ENCODE data around the gene HMGB4. TPM values are rescaled to one million over a fixed set of nuclear protein-coding genes. Genes with fewer than 3 reads are reported as not detected.
A peak's percentile ranks its signal among the peaks of the same experiment; 100 is the strongest.

HMGB4 gene
- polyA plus RNA-seq, 1 donor from 2014 or later: not detected

DNA sequence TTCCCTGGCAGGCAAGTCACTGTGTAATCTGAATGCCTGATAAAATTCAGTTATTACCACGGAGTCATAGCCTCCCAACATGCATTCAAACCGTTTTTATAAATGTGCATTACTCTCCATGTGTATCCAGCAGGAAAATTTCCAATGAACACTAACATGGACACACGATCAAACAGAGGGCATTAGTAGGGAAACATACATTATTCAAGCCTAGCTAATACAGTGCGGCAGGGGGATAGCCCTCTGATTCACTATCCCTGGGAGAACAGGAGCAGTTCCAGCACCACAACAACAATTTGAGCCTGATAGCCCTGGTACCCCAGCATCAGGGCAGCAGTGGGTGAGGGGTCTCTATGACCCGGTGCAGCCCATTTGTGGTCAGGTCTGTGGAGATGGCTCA lies 35.8 kb upstream of the HMGB4 start:
- Histone ChIP-seq H3K36me3 (ENCODE audit: insufficient read depth, low read length) (no peaks in the 10 kb centered on the region), H3K9me2 (ENCODE audit: insufficient read depth, low read length) (no peaks in the 10 kb centered on the region), H3F3A (ENCODE audit: insufficient read depth, low read length, poor library complexity, severe bottlenecking) (no peaks in the 10 kb centered on the region), H3K4me2 (ENCODE audit: low read length) (no peak overlapping the region), H4K20me1 (ENCODE audit: insufficient read depth) (no peaks in the 10 kb centered on the region), H3K27ac (ENCODE audit: low read length) (no peak overlapping the region), H3K79me2 (replicated peaks; ENCODE audit: insufficient read depth, low read length) (no peaks in the 10 kb centered on the region), H3K9me3 (ENCODE audit: low read length) (no peaks in the 10 kb centered on the region), H3K27me3 (ENCODE audit: insufficient read depth, low read depth, low read length) (no peaks in the 10 kb centered on the region), H3K9ac (ENCODE audit: low read length) (no peak overlapping the region), H2AFZ (ENCODE audit: low read depth, low read length) (no peak overlapping the region), H3K4me3 (ENCODE audit: low read length) (no peak overlapping the region)
- TF ChIP-seq, protein P1, sequence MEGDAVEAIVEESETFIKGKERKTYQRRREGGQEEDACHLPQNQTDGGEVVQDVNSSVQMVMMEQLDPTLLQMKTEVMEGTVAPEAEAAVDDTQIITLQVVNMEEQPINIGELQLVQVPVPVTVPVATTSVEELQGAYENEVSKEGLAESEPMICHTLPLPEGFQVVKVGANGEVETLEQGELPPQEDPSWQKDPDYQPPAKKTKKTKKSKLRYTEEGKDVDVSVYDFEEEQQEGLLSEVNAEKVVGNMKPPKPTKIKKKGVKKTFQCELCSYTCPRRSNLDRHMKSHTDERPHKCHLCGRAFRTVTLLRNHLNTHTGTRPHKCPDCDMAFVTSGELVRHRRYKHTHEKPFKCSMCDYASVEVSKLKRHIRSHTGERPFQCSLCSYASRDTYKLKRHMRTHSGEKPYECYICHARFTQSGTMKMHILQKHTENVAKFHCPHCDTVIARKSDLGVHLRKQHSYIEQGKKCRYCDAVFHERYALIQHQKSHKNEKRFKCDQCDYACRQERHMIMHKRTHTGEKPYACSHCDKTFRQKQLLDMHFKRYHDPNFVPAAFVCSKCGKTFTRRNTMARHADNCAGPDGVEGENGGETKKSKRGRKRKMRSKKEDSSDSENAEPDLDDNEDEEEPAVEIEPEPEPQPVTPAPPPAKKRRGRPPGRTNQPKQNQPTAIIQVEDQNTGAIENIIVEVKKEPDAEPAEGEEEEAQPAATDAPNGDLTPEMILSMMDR (IDR thresholded peaks at IDR 0.05; ENCODE audit: poor library complexity, severe bottlenecking): no peak
- TF ChIP-seq POLR2AphosphoS5 (IDR thresholded peaks at IDR 0.05): no peak
- TF ChIP-seq EP300 (conservative IDR thresholded peaks at IDR 0.05; ENCODE audit: poor library complexity, severe bottlenecking): no peak

DNA sequence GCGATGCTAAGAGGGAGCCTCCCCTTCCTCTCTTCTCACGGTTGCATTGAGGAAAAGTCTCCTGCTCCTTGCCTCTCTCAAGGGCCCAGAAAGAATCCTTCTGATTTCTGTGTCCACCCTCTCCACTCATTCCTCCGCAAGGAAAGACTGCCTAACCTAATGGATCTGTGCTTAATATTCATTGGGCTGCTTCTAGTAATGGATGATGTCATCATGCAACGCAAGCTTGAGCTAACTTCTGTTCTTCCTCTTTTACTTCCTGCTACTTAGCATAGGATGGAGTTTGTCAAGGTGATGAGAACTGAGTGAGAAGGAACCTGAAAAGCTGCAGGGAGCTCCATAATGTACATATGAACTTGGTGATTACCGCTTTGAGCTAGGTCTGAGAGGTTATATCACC lies 35.2 kb upstream of the HMGB4 start:
- no peaks in the 10 kb centered on the region for H3K9me2 ChIP-seq (ENCODE audit: insufficient read depth, low read length)
- H3K27me3 ChIP-seq (ENCODE audit: insufficient read depth, low read depth, low read length): no peaks in the 10 kb centered on the region
- no peaks in the 10 kb centered on the region for H3K79me2 ChIP-seq (replicated peaks; ENCODE audit: insufficient read depth, low read length)
- H3K4me2 ChIP-seq (ENCODE audit: low read length): no peak overlapping the region
- no peaks in the 10 kb centered on the region for H3K9me3 ChIP-seq (ENCODE audit: low read length)
- H3K36me3 ChIP-seq (ENCODE audit: insufficient read depth, low read length): no peaks in the 10 kb centered on the region
- no peaks in the 10 kb centered on the region for H4K20me1 ChIP-seq (ENCODE audit: insufficient read depth)
- H2AFZ ChIP-seq (ENCODE audit: low read depth, low read length): no peak overlapping the region
- H3K4me3 ChIP-seq (ENCODE audit: low read length): no peak overlapping the region
- H3K9ac ChIP-seq (ENCODE audit: low read length): no peak overlapping the region
- H3F3A ChIP-seq (ENCODE audit: insufficient read depth, low read length, poor library complexity, severe bottlenecking): no peaks in the 10 kb centered on the region
- TF ChIP-seq, protein P2, sequence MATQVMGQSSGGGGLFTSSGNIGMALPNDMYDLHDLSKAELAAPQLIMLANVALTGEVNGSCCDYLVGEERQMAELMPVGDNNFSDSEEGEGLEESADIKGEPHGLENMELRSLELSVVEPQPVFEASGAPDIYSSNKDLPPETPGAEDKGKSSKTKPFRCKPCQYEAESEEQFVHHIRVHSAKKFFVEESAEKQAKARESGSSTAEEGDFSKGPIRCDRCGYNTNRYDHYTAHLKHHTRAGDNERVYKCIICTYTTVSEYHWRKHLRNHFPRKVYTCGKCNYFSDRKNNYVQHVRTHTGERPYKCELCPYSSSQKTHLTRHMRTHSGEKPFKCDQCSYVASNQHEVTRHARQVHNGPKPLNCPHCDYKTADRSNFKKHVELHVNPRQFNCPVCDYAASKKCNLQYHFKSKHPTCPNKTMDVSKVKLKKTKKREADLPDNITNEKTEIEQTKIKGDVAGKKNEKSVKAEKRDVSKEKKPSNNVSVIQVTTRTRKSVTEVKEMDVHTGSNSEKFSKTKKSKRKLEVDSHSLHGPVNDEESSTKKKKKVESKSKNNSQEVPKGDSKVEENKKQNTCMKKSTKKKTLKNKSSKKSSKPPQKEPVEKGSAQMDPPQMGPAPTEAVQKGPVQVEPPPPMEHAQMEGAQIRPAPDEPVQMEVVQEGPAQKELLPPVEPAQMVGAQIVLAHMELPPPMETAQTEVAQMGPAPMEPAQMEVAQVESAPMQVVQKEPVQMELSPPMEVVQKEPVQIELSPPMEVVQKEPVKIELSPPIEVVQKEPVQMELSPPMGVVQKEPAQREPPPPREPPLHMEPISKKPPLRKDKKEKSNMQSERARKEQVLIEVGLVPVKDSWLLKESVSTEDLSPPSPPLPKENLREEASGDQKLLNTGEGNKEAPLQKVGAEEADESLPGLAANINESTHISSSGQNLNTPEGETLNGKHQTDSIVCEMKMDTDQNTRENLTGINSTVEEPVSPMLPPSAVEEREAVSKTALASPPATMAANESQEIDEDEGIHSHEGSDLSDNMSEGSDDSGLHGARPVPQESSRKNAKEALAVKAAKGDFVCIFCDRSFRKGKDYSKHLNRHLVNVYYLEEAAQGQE (IDR thresholded peaks at IDR 0.05; ENCODE audit: borderline replicate concordance): no peak
- no peak for TF ChIP-seq MXI1 (conservative IDR thresholded peaks at IDR 0.05; ENCODE audit: poor library complexity, severe bottlenecking)
- TF ChIP-seq EP300 (conservative IDR thresholded peaks at IDR 0.05; ENCODE audit: poor library complexity, severe bottlenecking): no peak
- no peak for TF ChIP-seq RAD21 (conservative IDR thresholded peaks at IDR 0.05)
- H3K27ac ChIP-seq (ENCODE audit: low read length): no peak overlapping the region

DNA sequence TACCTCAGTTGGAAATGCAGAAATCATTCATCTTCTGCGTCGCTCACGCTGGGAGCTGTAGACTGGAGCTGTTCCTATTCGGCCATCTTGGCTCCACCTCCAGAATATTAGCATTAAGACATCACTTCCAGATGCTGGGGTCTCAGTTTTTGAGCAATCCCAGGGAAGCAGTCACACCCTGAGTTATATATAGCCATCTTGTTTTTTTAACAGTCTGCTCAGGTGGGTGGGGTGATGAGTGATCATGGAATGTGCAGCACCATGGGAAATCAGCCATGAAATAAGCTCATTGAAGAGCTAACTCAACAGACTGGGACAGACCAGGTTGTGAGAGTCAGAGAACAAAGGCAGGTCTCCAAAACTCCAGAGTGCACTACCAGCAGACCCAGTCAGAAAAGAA lies 27.0 kb upstream of the HMGB4 start:
- TF ChIP-seq SMC3 (conservative IDR thresholded peaks at IDR 0.05; ENCODE audit: poor library complexity) (no peak), TAF1 (IDR thresholded peaks at IDR 0.05; ENCODE audit: low read depth) (no peak), POLR2AphosphoS5 (IDR thresholded peaks at IDR 0.05) (no peak), EP300 (conservative IDR thresholded peaks at IDR 0.05; ENCODE audit: poor library complexity, severe bottlenecking) (no peak), MXI1 (conservative IDR thresholded peaks at IDR 0.05; ENCODE audit: poor library complexity, severe bottlenecking) (no peak)
- no peak overlapping the region for H3K4me2 ChIP-seq (ENCODE audit: low read length)

More for the DNA sequence above, 27.0 kb upstream of the HMGB4 start:
- no peak overlapping the region for H3K4me3 ChIP-seq (ENCODE audit: low read length)
- no peaks in the 10 kb centered on the region for H3K79me2 ChIP-seq (replicated peaks; ENCODE audit: insufficient read depth, low read length)
- no peaks in the 10 kb centered on the region for H3K27me3 ChIP-seq (ENCODE audit: insufficient read depth, low read depth, low read length)
- H4K20me1 ChIP-seq (ENCODE audit: insufficient read depth): no peaks in the 10 kb centered on the region
- peak overlapping the region; percentile 75 for H3K27ac ChIP-seq (ENCODE audit: low read length)
- no peaks in the 10 kb centered on the region for H3K9me2 ChIP-seq (ENCODE audit: insufficient read depth, low read length)
- no peaks in the 10 kb centered on the region for H3F3A ChIP-seq (ENCODE audit: insufficient read depth, low read length, poor library complexity, severe bottlenecking)
- no peaks in the 10 kb centered on the region for H3K9me3 ChIP-seq (ENCODE audit: low read length)
- H3K9ac ChIP-seq (ENCODE audit: low read length): no peak overlapping the region
- H3K36me3 ChIP-seq (ENCODE audit: insufficient read depth, low read length): no peaks in the 10 kb centered on the region
- H2AFZ ChIP-seq (ENCODE audit: low read depth, low read length): no peak overlapping the region

Measured in neural cell (in vitro differentiated cells).